NCI-H69 (cell line): Measurements from ENCODE around the gene CBX4.
"Not testable (repeated sequence)": the region's sequence is repeated elsewhere in the genome, so short reads cannot be mapped to it uniquely, and the experiment has no call there.

Experiments used
- DNase-seq: peaks from one replicate; lab custom pipeline; 2025; lab: John Stamatoyannopoulos, UW

The CBX4 gene

DNA sequence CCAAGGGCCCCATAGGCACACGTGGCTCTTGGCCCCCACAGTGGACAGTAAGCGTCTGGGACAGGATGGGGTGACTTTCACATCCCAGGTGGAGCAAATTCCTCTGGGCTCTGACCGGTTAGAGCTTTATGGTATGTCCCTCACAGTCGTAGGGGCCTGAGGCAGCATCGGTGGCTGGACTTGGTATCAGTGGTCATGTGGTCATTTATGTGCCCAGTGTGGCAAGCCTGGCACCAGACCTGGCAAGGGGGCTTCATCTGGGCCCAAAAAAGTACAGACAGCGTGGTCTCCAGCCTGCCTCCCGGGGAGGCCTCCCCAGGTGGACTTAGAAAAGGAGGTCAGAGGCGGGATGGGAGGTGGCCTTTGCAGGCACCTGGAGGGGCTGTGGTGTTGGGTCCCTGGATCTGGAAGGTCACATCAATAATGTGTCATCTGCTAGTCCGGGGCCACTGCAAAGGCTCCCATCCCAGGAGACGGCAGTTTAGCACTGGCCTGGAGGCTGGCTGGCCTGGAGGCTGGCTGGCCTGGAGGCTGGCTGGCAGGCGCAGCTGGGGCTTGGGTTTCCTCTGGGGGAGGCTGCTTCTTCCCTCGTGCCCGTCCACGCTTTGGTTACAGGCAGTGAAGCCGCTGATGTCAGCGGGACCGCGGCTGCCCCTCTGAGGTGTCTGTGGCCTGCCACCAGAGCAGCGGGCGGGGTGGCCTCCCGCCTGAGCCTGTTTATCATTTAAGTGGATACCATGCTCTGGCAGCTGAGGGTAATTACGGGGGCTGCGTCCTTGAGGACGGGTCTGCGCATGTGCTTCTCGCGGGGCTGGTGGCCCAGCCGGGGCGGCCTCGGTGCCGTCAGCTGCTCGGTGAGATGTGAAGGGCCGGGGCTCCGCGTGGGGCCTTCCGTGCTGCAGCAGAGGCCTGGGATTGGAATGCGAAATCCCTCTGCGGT, 20.7 kb upstream of the CBX4 start:
- peak; percentile 28 for DNase-seq

- DNase-seq = no peak
These were observed 17.9 kb upstream of the CBX4 start for GRCh38 chr17:79857095-79857494.

- DNase-seq = no peak
These were observed 16.3 kb upstream of the CBX4 start for GRCh38 chr17:79855331-79856124.

- no peak for DNase-seq
These were observed 15.1 kb upstream of the CBX4 start for GRCh38 chr17:79854080-79855060.

DNA sequence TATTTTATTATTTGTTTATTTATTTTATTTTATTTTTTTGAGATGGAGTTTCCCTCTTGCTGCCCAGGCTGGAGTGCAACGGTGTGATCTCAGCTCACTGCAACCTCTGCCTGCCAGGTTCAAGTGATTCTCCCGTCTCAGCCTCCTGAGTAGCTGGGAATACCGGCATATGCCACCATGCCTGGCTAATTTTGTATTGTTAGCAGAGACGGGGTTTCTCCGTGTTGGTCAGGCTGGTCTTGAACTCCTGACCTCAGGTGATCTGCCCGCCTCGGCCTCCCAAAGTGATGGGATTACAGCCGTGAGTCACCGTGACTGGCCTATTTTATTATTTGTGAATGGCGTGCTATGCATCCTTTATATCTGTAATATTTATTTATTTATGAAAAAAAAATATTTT, 13.9 kb upstream of the CBX4 start:
- DNase-seq = not testable (repeated sequence)

DNA sequence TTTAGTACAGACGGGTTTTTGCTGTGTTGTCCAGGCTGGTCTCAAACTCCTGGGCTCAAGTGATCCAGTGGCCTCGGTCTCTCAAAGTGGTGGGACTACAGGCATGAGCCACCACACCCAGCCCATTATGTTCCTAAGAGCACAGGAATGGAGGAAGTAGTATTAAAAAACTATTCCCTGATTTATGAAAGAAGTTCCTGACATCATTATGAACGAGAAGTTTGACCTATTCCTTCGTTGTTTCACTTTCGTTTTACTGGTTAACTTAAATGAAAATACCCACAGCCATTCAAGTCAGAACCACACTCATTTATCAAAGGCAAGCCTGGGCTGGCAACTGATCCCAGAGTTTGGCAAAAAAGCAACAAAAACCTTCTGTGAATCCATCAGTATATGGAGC, 13.5 kb upstream of the CBX4 start:
- DNase-seq = no peak

DNA sequence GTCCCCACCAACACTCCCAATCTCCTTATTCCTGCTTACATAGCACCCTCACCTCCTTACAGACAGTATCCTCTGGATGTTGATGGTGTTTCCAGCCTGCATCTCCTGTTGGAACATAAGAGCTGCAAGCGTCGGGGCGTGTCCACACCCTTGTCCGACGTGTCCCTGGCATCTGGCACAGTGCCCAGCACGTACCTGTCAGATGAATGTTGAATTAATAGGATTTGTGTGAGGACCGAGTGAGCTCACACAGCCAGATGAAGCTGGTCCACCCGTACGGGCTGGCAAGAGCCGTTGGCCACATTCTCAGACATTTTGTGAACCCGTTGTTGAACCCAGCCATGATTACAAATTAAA, 12.2 kb upstream of the CBX4 start:
- peak; percentile 89 for DNase-seq

DNA sequence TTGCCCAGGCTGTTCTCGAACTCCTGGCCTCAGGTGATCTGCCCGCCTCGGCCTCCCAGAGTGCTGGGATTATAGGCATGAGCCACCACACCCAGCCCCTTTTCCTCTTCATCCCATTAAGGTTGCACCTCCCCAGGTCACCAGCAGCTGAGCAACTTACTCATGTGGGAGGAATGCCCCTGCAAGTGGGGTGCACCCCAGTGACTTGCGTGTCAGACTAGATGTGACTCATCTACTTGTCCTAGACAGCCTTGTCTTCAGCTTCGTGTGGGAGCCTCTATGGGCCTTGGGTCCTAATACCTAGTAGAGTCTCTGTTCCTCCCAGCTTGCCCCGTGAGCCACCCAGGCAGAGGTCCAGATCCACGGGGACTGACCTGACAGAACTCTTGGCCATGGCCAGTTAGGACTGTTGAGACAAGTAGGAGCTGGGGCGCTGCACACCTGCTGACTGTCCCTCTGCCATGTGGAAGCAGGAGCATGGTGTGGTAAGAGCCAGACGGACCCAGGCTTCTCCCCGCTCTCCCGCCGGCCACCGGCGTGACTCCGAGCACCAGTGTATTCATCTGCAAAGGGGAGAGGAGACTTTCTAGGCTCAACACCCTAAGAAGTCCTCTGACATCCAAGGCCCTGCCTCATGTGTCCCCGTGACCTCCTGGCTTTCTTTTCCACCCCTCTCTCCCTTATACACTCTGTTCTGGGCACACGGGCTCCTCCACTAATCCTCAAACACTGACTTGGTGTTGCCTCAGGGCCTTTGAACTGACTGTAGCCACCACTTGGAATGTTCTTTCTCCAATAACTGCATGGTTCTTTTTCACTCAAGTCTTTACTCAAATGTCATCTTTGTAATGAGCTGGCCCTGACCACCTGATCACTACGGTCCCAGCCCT, 11.6 kb upstream of the CBX4 start:
- no peak for DNase-seq

DNA sequence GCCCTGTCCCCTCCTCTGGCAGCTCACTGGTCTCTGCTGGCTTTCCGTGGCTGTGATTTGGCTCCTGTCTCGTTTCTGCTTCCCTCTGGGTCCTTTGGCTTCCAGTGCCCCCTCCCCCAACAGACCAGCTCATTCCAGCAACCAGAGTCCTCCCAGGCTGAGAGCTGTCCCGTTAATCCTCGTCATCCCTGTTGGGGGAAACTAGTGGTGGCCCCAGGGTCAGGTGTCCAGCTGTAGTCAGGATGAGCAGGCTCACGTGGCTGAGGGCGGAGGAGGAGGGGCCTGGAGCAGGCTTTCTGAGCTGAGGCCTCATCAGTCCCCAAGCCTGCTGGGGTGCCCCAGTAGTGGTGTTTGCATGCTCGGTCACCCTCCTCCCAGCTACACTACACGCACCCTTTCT, 10.7 kb upstream of the CBX4 start:
- DNase-seq = no peak

- no peak for DNase-seq
These were observed 9.1 kb upstream of the CBX4 start for GRCh38 chr17:79848370-79848766.

DNA sequence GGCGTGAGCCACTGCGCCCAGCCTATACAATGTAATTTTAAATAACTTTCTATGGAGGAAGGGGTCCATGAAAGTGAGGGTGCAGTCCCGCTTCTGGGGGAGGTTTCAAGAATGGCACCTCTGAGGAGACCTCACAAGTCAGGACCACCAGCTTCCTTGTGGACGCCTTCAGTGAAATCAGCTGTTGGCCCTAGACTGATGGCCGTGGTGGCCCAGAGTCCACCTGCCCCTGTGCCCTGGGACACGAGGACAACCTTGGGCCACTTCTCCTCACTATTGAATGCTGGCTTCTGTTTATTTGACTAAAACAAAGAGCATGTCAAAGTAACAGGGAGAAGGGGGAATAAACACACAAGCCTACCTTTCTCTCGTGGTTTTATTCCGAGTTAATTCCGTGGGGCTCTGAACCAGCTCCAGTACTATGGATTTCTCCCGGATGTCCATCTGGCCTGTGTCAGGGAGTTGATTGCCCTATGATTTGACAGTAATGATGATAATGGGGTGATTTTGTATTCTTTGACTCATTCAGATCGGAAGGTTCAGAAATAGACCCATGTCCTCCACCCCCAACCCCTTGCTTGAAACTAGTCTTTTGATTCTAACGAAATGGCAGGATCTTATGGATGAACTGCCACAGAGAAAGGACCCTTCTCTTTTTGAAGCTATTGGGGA, 8.6 kb upstream of the CBX4 start:
- DNase-seq = no peak

- no peak for DNase-seq
These were observed 6.3 kb upstream of the CBX4 start for GRCh38 chr17:79845601-79845949.

- DNase-seq = peak; percentile 64
These were observed 5.8 kb upstream of the CBX4 start for GRCh38 chr17:79844869-79845600.

- peak; percentile 65 for DNase-seq
These were observed 4.9 kb upstream of the CBX4 start for GRCh38 chr17:79843816-79844800.

GRCh38 chr17:79843474-79843815, 4.2 kb upstream of the CBX4 start:
- no peak for DNase-seq

GRCh38 chr17:79842656-79843473, 3.6 kb upstream of the CBX4 start:
- peak; percentile 59 for DNase-seq

- no peak for DNase-seq
These were observed 3.0 kb upstream of the CBX4 start for GRCh38 chr17:79842136-79842655.
